SKM-1 treated with dmso at 0.1 percent for 144 hours (cell line): ENCODE data around the gene MAP4K5.

Experiments used
- DNase-seq: peaks from one replicate; lab custom pipeline; 2025; ENCODE audit not compliant: unreplicated experiment; lab: John Stamatoyannopoulos, UW

MAP4K5 gene

DNA sequence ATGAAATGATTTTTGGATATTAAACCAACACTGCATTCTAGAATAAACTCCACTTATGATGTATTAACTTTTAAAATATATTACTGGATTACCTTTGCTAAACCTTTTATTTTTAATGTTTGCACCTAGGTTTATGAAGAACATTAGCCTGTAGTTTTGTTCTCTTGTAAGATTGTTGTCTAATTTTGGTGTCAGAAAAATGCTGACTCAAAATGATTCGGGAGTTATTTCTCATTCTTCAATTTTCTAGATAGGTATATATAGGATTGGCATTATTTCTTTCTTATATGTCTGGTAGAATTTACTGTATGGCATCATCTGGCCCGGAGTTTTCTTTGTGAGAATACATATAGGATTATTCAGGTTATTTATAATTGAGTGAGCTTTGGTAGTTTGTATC is 54.6 kb downstream of the MAP4K5 start:
- DNase-seq, result no peak

- no peak for DNase-seq
Observed at GRCh38 chr14:50476134-50476533, 56.2 kb downstream of the MAP4K5 start.

GRCh38 chr14:50475460-50475859 is 56.9 kb downstream of the MAP4K5 start:
- no peak for DNase-seq

DNA sequence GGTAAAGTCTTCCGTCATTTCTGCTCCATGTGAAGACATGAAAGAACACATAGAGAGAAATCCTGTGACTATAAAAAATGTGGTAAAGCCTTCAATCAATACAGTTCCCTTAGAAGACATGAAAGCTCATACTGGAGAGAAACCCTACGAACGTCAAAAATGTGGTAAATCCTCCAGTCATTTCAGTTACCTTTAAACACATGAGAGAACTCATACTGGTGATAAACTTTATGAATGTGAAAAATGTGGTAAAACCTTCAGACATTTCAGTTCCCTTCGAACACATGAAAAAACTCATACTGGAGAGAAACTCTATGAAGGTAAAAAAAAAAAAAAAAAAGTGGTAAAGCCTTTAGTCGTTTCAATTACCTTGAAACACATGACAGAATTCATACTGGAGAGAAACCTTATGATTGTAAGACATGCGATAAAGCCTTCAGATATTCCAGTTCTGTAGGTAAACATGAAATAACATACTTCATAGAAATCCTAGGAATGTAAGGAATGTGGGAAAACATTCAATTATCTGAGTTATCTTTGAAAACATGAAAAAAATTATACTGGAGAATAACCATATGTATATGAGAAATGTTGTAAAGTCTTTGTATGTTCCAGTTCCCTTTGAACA is 60.4 kb downstream of the MAP4K5 start:
- DNase-seq, result no peak

DNA sequence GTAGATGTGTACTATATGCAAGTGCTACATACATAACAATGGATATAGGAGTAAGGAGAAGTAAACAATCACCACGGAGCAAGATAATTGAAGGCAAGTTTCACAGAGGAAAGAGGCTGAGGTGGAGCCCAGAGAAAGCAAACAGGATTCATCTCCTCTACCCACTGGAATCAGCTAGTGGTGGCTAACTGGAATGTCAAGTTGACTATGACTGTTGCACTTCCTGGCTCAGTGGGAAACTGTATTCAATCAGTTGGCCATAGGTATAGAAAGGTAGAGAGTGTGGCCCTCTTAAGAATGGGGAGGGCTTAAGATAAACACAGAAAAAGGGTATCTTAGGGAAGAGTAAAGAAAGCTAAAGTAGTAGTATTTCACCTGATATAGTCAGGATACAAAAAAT is 62.4 kb downstream of the MAP4K5 start:
- DNase-seq, result no peak

- no peak for DNase-seq
Observed at GRCh38 chr14:50462111-50462510, 70.3 kb downstream of the MAP4K5 start.

- no peak for DNase-seq
Observed at GRCh38 chr14:50453869-50454268, 78.5 kb downstream of the MAP4K5 start.

DNA sequence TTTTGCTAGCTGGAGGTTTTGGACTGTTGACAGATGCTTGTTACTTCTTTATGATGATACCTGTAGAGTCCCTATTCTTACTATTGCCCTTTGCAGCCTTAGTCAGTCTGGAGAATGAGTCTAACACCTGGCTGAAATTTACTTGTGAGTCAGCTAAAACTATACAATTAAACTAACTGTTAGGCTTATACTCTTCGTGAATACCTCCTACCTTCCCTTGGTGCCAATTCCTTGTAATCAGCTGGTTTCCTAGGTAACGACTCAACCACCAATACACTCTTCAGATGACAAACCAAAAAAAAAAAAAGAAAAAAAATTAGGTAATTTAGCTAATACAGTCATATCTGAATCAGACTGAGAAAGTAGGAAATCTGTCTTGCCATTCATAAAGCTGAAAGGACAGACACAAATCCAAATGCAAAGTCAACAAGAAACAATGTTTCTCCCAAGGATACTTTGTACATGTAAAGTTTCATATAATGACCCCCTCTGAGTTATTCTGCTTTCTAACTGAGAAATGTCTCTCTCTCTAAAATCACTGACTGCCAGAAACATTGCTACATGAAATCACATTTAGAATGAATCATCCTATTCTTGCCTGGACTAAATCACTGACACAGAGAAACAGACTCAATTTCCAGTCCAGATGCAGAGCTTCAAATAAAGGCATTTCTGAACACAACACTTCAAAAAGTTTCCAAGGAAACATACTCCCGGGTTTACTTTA is 79.2 kb downstream of the MAP4K5 start:
- DNase-seq, result no peak

DNA sequence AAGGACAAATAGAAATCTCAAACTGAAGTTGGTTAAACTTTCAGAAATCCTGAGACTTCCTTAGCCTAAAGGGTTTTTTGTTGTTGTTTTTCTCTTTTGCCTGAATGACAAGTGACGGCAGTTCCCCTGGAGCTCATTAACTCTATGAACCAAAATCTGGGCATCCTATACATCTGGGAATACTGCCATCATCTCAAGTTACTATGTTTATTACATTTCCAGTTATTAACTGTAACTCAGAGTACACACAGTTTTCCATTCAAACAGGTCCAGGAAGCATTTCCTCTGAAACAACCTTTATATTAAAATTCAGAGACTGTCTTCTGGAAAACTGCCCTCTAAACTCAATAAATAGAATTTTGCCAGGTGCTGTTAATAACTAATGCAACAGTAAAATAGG is 80.1 kb downstream of the MAP4K5 start:
- DNase-seq, result no peak

DNA sequence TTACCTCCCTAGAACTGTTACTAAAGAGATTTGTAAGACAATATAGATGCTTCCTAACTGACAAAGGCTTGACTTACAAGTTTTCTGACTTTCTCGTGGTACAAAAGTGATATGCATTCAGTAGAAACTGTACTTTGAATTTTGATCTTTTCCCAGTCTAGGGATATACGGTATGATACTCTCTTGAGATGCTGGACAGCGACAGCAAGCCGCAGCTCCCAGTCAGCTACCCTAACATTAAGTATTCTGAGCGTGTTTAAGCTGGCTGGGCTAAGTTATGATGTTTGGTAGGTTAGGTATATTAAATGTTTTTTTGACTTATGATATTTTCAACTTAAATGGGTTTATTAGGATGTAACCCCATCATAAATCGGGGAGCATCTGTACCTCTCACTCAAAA is 80.5 kb downstream of the MAP4K5 start:
- no peak for DNase-seq

GRCh38 chr14:50447461-50447860 is 84.9 kb downstream of the MAP4K5 start:
- DNase-seq, result no peak

- no peak for DNase-seq
Observed at GRCh38 chr14:50434528-50434927, 97.8 kb downstream of the MAP4K5 start.

DNA sequence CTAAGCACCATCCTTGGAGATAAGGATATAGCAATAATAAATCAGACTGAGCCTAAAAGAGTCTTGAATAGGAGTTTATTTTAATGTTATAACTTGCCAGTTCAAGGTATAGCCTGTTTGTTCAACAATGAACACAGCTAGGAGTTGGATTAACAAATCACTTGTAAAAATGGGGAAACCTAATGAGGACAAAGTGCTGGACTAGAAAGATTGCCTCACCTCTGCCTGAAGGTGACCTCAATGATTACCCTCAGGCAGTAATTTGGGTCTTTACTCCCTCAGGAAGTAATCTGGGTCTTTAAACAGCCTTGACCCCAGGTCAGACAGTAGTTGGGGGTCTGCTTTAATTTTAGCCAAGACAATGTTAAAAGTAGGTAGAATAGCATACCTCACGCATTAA is 100.2 kb downstream of the MAP4K5 start:
- DNase-seq, result no peak

GRCh38 chr14:50425816-50426215 is 106.6 kb downstream of the MAP4K5 start:
- no peak for DNase-seq

GRCh38 chr14:50425105-50425504 is 107.3 kb downstream of the MAP4K5 start:
- no peak for DNase-seq

- no peak for DNase-seq
Observed at GRCh38 chr14:50423529-50423928, 108.8 kb downstream of the MAP4K5 start.

DNA sequence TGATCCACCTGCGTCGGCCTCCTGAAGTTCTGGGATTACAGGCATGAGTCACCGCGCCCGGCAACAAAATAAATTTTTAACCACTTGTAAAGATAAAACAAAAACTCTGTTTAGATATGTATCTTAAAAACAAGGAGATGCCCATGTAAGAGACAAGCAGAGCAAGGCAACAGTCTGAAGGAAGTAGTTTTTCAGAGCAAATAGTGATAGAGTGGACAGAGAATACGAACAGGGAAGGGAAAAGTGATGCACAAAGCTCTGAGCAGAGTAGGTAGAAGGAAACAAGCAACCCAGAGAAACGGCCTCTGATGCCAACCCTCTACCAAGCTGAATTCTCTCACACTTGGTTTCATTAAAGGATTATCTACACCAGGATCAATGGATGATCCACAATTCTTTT is 110.9 kb downstream of the MAP4K5 start:
- DNase-seq, result no peak

- DNase-seq, result no peak
Observed at GRCh38 chr14:50417853-50418252, 114.5 kb downstream of the MAP4K5 start.

DNA sequence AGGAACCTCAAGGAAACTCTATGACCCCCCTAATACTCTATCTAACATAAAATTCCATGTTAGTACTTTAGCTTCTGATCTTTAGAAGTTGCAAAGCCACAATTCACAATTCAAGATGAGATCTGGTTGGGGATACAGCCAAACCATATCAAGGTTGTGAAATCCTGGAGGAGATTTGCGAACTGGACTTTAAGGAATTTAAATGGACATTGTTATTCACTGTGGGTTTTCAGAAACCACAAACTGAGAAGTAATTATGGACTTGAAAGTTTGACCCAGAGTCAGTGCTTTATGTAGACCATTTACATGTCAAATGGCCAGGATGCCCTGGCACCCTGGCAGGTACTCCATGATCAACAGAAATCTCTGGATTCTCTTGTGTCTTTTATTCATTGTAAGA is 121.4 kb downstream of the MAP4K5 start:
- no peak for DNase-seq

DNA sequence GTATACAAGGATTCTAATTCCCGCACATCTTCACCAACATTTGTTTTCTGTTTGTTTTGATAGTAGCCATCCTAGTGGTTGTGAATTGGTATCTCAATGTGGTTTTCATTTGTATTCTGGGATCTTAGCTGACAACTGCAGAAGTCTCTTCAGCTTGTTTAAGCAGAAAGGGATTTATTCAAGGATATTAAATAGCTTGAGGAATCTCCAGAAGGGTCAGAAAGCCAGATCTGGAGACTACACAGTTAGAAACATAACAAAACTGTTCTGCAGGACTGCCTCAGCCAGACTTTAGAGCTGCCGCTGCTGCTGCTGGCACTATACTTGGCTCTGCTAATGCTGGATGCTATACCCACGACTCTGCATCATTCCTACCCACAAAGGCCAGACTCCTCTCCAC is 122.3 kb downstream of the MAP4K5 start:
- DNase-seq, result no peak

- DNase-seq, result no peak
Observed at GRCh38 chr14:50407111-50407812, 125.1 kb downstream of the MAP4K5 start.

DNA sequence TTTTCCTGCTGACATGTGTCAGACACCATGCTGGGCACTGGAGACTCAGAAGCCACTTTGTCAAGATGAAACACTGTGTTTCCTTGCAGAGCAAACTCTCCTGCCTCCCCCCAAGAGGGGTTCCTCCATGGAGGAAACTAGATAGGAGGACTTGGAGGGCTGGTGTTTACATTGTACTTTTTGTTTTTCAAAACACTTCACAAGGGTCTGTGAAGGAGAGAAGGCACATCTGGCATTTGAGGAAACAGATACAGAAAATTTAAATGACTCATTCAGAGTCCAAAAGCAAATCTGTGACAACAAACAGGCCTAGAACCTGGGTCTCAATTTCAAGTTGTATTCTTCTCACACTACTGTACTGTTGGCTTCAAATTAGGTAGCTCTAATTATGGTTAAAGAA is 128.9 kb downstream of the MAP4K5 start:
- DNase-seq, result no peak
